Liver (tissue), 9 donors: Measurements from ENCODE around the gene FAM43B. TPM values are rescaled to one million over a fixed set of nuclear protein-coding genes. Genes with fewer than 3 reads are reported as not detected.

Experiments
- DNase-seq: peaks from one replicate; pipeline ENCODE4 v3.0.0-alpha.2; 2017; ENCODE audit warnings: low spot score
- H3K27ac ChIP-seq, 2 donors: one replicate each; pipeline ENCODE4 v1.7.0; 2013; ENCODE audit warnings: inconsistent platforms in 2 of 2, low read length in 2 of 2, control low read depth in 1 of 2, low read depth in 1 of 2, mild to moderate bottlenecking in 1 of 2
- H3K27me3 ChIP-seq, 4 donors: one replicate each; pipeline versions ENCODE4 v1.6.1 to v1.7.0; 2013; ENCODE audit warnings: low read length in 3 of 4, inconsistent platforms in 1 of 4, mild to moderate bottlenecking in 1 of 4, moderate library complexity in 1 of 4; ENCODE audit not compliant: control insufficient read depth in 4 of 4, insufficient read depth in 4 of 4
- H3K36me3 ChIP-seq, 4 donors: one replicate each; pipeline versions ENCODE4 v1.6.1 to v1.7.0; 2013; ENCODE audit warnings: low read length in 3 of 4, mild to moderate bottlenecking in 3 of 4, low read depth in 1 of 4, moderate library complexity in 1 of 4; ENCODE audit not compliant: control insufficient read depth in 4 of 4, insufficient read depth in 3 of 4
- H3K4me1 ChIP-seq, 4 donors: one replicate each; pipeline versions ENCODE4 v1.6.1 to v1.7.0; 2013; ENCODE audit warnings: low read length in 3 of 4, mild to moderate bottlenecking in 3 of 4, moderate library complexity in 1 of 4; ENCODE audit not compliant: control insufficient read depth in 4 of 4, insufficient read depth in 4 of 4
- H3K4me3 ChIP-seq, 3 donors: one replicate each; pipeline versions ENCODE4 v1.6.1 to v1.7.0; 2013; ENCODE audit warnings: low read length in 3 of 3, control low read depth in 1 of 3, low read depth in 1 of 3, mild to moderate bottlenecking in 1 of 3
- H3K9ac ChIP-seq, 2 donors: one replicate each; pipeline ENCODE4 v1.7.0; 2013; ENCODE audit warnings: low read length in 2 of 2, mild to moderate bottlenecking in 2 of 2, moderate library complexity in 2 of 2, control low read depth in 1 of 2, low read depth in 1 of 2
- H3K9me3 ChIP-seq, 4 donors: one replicate each; pipeline versions ENCODE4 v1.6.1 to v1.7.0; 2013; ENCODE audit warnings: low read length in 3 of 4; ENCODE audit not compliant: control insufficient read depth in 4 of 4
- FOXA2 ChIP-seq: IDR thresholded peaks from 2 replicates; pipeline ENCODE4 v1.6.1; 2016; ENCODE audit warnings: antibody characterized with exemption
- GABPA ChIP-seq, 2 donors: IDR thresholded peaks in 1 of 2; conservative IDR thresholded peaks in 1 of 2; 2 replicates each; pipeline ENCODE4 v1.6.1; 2016; ENCODE audit warnings: antibody characterized with exemption in 2 of 2, mild to moderate bottlenecking in 1 of 2, moderate library complexity in 1 of 2
- HNF4G ChIP-seq: IDR thresholded peaks from 2 replicates; pipeline ENCODE4 v1.6.1; 2016; ENCODE audit warnings: antibody characterized with exemption
- JUND ChIP-seq, 2 donors: IDR thresholded peaks; 2 replicates each; pipeline ENCODE4 v1.6.1; 2016; ENCODE audit warnings: antibody characterized with exemption in 2 of 2
- NR2F2 ChIP-seq: IDR thresholded peaks from 2 replicates; pipeline ENCODE4 v1.6.1; 2016; ENCODE audit warnings: antibody characterized with exemption
- SP1 ChIP-seq: IDR thresholded peaks from 2 replicates; pipeline ENCODE4 v1.6.1; 2018; ENCODE audit warnings: antibody characterized with exemption, mild to moderate bottlenecking
- TAF1 ChIP-seq: conservative IDR thresholded peaks from 2 replicates; pipeline ENCODE4 v1.6.1; 2016; ENCODE audit warnings: antibody characterized with exemption, mild to moderate bottlenecking
- YY1 ChIP-seq: IDR thresholded peaks from 2 replicates; pipeline ENCODE4 v1.6.1; 2016; ENCODE audit warnings: antibody characterized with exemption, mild to moderate bottlenecking
- ZBTB33 ChIP-seq: IDR thresholded peaks from 2 replicates; pipeline ENCODE4 v1.6.1; 2016; ENCODE audit warnings: antibody characterized with exemption
- WGBS: extraction: QIAGEN DNeasy Blood & Tissue Kit; methylation state at CpG from one replicate; pipeline ENCODE4 v1.1.7; 2013; 5-methylcytosine and 5-hydroxymethylcytosine counted together
- polyA plus RNA-seq, 2 donors: library from polyadenylated mRNA; stranded (reverse) in 1 of 2; unstranded in 1 of 2; fragments of 200-250 nt in 1 of 2; fragments of >200 nt in 1 of 2; fragmentation: Nextera tagmentation in 1 of 2; extraction: Ambion mirVana in 1 of 2; gene quantifications; one replicate each; pipeline versions ENCODE4 v1.2.1 to v1.2.3, GENCODE V29; 2013 to 2015
- total RNA-seq, 2 donors: library from RNA; depleted of rRNA; stranded (reverse); fragments of >200 nt; gene quantifications; one replicate each; pipeline ENCODE4 v1.2.3, GENCODE V29; 2014
- TF ChIP-seq, protein P1 (sequence below): IDR thresholded peaks from 2 replicates; pipeline ENCODE4 v1.6.1; 2016; ENCODE audit warnings: antibody characterized with exemption
- TF ChIP-seq, protein P2 (sequence below): fragments of 150-350 bp; IDR thresholded peaks from 2 replicates; pipeline ENCODE4 v1.5.1; 2017; ENCODE audit warnings: improper control_type of control experiment, low read depth, low read length; ENCODE audit not compliant: missing input control
- TF ChIP-seq, protein P3 (sequence below): IDR thresholded peaks from 2 replicates; pipeline ENCODE4 v1.6.1; 2016; ENCODE audit warnings: antibody characterized with exemption
- donor health status: healthy.
- donor health status: healthy.
- donor health status: healthy.
- donor health status: healthy.
- donor health status: healthy.

The FAM43B gene
- total and polyA plus RNA-seq, 4 donors, result 0.06 to 0.09 (median 0.07) TPM

GRCh38 chr1:20530306-20530705 lies 22.1 kb upstream of the FAM43B start:
- Histone ChIP-seq H3K27ac (no peak overlapping the region), H3K9me3 (no peaks in the 10 kb centered on the region), H3K4me1 (no peaks in the 10 kb centered on the region), H3K36me3 (no peaks in the 10 kb centered on the region), H3K4me3 (no peak overlapping the region), H3K27me3 (peaks cover 0 to 3% (median 2%) of the 10 kb centered on the region in 4 donors), H3K9ac (no peak overlapping the region)
- 47% methylated on average over 8 of the region's 8 CpGs for WGBS
- no peak for DNase-seq
- TF ChIP-seq SP1 (no peak), JUND (IDR thresholded peaks at IDR 0.05) (no peak), YY1 (no peak), FOXA2 (no peak), ZBTB33 (no peak), NR2F2 (no peak)

GRCh38 chr1:20530901-20531300 lies 21.5 kb upstream of the FAM43B start:
- TF ChIP-seq, protein P1, sequence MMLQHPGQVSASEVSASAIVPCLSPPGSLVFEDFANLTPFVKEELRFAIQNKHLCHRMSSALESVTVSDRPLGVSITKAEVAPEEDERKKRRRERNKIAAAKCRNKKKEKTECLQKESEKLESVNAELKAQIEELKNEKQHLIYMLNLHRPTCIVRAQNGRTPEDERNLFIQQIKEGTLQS, result no peak
- DNase-seq, result no peak
- Histone ChIP-seq H3K4me3 (no peak overlapping the region), H3K9ac (no peak overlapping the region), H3K4me1 (no peaks in the 10 kb centered on the region), H3K36me3 (no peaks in the 10 kb centered on the region), H3K27ac (no peak overlapping the region), H3K9me3 (no peaks in the 10 kb centered on the region), H3K27me3 (peaks cover 0 to 3% (median 2%) of the 10 kb centered on the region in 4 donors)
- WGBS, result 75% methylated on average over 6 of the region's 6 CpGs

DNA sequence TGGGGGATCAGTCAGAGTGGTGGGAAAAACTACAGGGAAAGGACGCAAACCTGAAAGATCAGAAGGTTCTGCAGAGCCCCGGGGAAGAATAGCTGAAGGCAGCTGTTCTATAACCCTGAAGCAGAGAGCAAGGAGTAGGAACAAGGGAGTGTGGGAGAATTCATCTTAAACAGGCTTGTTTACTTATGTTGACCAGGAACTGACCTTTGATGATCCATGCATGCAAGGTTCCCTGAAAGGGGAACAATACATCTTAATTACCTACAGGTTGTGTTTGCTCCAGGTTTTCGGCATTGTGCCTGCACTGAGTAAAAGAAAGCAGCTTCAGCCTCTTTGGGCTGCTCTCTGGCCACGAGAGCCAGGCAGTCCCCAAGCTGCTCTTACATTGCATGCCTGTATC lies 18.7 kb upstream of the FAM43B start:
- H3K9me3 ChIP-seq, result no peaks in the 10 kb centered on the region
- no peak overlapping the region for H3K27ac ChIP-seq
- no peak for DNase-seq
- 67% methylated on average over 4 of the region's 4 CpGs for WGBS
- TF ChIP-seq, protein P2, sequence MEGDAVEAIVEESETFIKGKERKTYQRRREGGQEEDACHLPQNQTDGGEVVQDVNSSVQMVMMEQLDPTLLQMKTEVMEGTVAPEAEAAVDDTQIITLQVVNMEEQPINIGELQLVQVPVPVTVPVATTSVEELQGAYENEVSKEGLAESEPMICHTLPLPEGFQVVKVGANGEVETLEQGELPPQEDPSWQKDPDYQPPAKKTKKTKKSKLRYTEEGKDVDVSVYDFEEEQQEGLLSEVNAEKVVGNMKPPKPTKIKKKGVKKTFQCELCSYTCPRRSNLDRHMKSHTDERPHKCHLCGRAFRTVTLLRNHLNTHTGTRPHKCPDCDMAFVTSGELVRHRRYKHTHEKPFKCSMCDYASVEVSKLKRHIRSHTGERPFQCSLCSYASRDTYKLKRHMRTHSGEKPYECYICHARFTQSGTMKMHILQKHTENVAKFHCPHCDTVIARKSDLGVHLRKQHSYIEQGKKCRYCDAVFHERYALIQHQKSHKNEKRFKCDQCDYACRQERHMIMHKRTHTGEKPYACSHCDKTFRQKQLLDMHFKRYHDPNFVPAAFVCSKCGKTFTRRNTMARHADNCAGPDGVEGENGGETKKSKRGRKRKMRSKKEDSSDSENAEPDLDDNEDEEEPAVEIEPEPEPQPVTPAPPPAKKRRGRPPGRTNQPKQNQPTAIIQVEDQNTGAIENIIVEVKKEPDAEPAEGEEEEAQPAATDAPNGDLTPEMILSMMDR, result no peak
- TF ChIP-seq YY1 (no peak), SP1 (no peak), TAF1 (no peak), GABPA (IDR thresholded peaks at IDR 0.05 in 1 of 2, conservative IDR thresholded peaks at IDR 0.05 in 1 of 2) (no peak), HNF4G (no peak), NR2F2 (no peak), JUND (IDR thresholded peaks at IDR 0.05) (no peak), ZBTB33 (no peak)
- TF ChIP-seq, protein P3, sequence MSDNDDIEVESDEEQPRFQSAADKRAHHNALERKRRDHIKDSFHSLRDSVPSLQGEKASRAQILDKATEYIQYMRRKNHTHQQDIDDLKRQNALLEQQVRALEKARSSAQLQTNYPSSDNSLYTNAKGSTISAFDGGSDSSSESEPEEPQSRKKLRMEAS, result no peak
- H3K4me1 ChIP-seq, result no peaks in the 10 kb centered on the region
- no peak overlapping the region for H3K4me3 ChIP-seq
- H3K27me3 ChIP-seq, result peaks cover 0 to 5% (median 1%) of the 10 kb centered on the region in 4 donors
- no peaks in the 10 kb centered on the region for H3K36me3 ChIP-seq
- H3K9ac ChIP-seq, result no peak overlapping the region
